Natural killer cell treated with Interleukin-12 subunit alpha and Interleukin-12 subunit beta and Interleukin-15 and Interleukin-18, amount 100 ng/mL, for 72 hours (primary cell): ENCODE results near the gene RASSF5. TPM values are rescaled to one million over a fixed set of nuclear protein-coding genes. Genes with fewer than 3 reads are reported as not detected.
A peak's percentile ranks its signal among the peaks of the same experiment; 100 is the strongest.

Experiments used
- ATAC-seq, 2 donors: fragments of 150-1000 bp; cut with Tn5 transposase in 1 of 2; sonication (Bioruptor Pico), chemical (Tn5 transposase) in 1 of 2; 2 replicates each; pipeline ENCODE4 v1.10.0; 2021
- DNase-seq: peaks from one replicate; pipeline ENCODE4 v3.0.0; 2022; ENCODE audit warnings: low spot score
- H3K27ac Mint-ChIP-seq, 2 donors: 1 replicate in 1 of 2; 2 replicates in 1 of 2; pipeline ENCODE4 v1.8.0; 2022; ENCODE audit warnings: mixed read lengths in 2 of 2, mild to moderate bottlenecking in 1 of 2, moderate library complexity in 1 of 2
- H3K27me3 Mint-ChIP-seq, 2 donors: 1 replicate in 1 of 2; 2 replicates in 1 of 2; pipeline ENCODE4 v1.8.0; 2022; ENCODE audit warnings: mixed read lengths in 2 of 2
- H3K36me3 Mint-ChIP-seq: one replicate; pipeline ENCODE4 v1.8.0; 2022; ENCODE audit warnings: mixed read lengths
- H3K4me1 Mint-ChIP-seq, 2 donors: 1 replicate in 1 of 2; 2 replicates in 1 of 2; pipeline ENCODE4 v1.8.0; 2022; ENCODE audit warnings: low read depth in 2 of 2, mixed read lengths in 2 of 2, mild to moderate bottlenecking in 1 of 2
- H3K4me3 Mint-ChIP-seq: one replicate; pipeline ENCODE4 v1.8.0; 2022; ENCODE audit warnings: mixed read lengths
- H3K9me3 Mint-ChIP-seq: 2 replicates; pipeline ENCODE4 v1.8.0; 2022; ENCODE audit warnings: mixed read lengths
- total RNA-seq, 2 donors: library from RNA; stranded (reverse); gene quantifications; one replicate each; pipeline ENCODE4 v1.2.3, GENCODE V29; 2022

RASSF5 gene
- total RNA-seq, 2 donors from 2014 or later, result 178 to 260 TPM

GRCh38 chr1:206635080-206635977 lies 128.0 kb downstream of the RASSF5 start, which contains the start of gene DYRK3:
Gene DYRK3, plus strand, starts transcription at chr1:206635536. Its CDS starts 168 bp downstream, at chr1:206635704.
- DNase-seq, result peak; percentile 96
- ATAC-seq, result peak; percentile 98
- Mint-ChIP-seq H3K27ac (peak within 1 kb of the TSS; percentile 77 to 92), H3K36me3 (no peaks in the 10 kb centered on the region), H3K27me3 (peaks cover 15 to 34% of the 10 kb centered on the region in 2 donors), H3K4me1 (peaks cover 12 to 20% of the 10 kb centered on the region in 2 donors), H3K4me3 (peak within 1 kb of the TSS; percentile 93), H3K9me3 (no peaks in the 10 kb centered on the region)

GRCh38 chr1:206635978-206636345 lies 128.6 kb downstream of the RASSF5 start:
- DNase-seq (no peak), ATAC-seq (no peak)
- peaks cover 15 to 34% of the 10 kb centered on the region in 2 donors for H3K27me3 Mint-ChIP-seq
- peaks cover 12 to 20% of the 10 kb centered on the region in 2 donors for H3K4me1 Mint-ChIP-seq
- H3K4me3 Mint-ChIP-seq, result peak overlapping the region; percentile 93
- H3K9me3 Mint-ChIP-seq, result no peaks in the 10 kb centered on the region
- H3K36me3 Mint-ChIP-seq, result no peaks in the 10 kb centered on the region
- peak overlapping the region in 1 of 2 donors; percentile 65 for H3K27ac Mint-ChIP-seq

DNA sequence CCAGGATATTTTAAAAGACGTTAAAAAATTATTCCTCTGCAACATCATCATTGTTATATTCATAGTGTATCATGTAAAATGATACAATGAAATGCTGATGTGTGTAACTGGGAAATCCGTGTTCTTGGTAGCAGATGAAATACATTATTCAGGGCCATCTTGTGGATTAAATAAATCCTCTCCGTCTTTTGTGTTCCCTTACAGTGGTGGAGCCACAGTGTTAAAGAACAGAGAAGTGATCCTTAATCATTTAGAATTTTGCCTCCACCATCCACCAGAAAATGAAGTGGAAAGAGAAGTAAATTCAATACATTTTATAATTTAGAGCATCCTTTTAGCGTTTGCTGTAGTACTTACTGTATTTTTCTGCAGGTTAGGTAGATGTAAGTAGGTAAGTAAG lies 129.3 kb downstream of the RASSF5 start:
- Mint-ChIP-seq H3K36me3 (no peaks in the 10 kb centered on the region), H3K4me3 (no peak overlapping the region), H3K4me1 (peaks cover 12 to 20% of the 10 kb centered on the region in 2 donors), H3K9me3 (no peaks in the 10 kb centered on the region), H3K27ac (peak overlapping the region in 1 of 2 donors; percentile 65), H3K27me3 (peaks cover 17 to 32% of the 10 kb centered on the region in 2 donors)
- DNase-seq, result no peak
- ATAC-seq, result no peak

DNA sequence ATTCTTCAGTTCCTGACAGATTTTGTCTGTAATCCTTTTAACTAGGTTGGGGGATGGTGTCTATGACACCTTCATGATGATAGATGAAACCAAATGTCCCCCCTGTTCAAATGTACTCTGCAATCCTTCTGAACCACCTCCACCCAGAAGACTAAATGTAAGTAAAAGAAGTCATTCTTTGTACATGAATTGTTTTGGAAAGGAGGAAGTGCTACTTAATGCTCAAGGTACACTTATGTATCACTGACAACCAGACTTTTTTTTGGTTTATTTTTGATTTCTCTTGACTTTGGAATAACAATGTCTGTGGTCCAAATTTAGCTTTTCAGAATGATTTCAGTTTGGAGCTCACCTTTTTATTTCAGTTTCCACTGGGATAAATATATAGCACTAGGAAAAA lies 130.3 kb downstream of the RASSF5 start:
- H3K27ac Mint-ChIP-seq, result no peak overlapping the region
- DNase-seq, result no peak
- H3K9me3 Mint-ChIP-seq, result no peaks in the 10 kb centered on the region
- H3K36me3 Mint-ChIP-seq, result no peaks in the 10 kb centered on the region
- peaks cover 12 to 20% of the 10 kb centered on the region in 2 donors for H3K4me1 Mint-ChIP-seq
- H3K4me3 Mint-ChIP-seq, result no peak overlapping the region
- peaks cover 18 to 23% of the 10 kb centered on the region in 2 donors for H3K27me3 Mint-ChIP-seq
- no peak for ATAC-seq

Other genes with a start within 250 kb of the RASSF5 start
- 10 to 100 TPM; 50.8 to 53.3 TPM for gene IKBKE, start 37.1 kb upstream of the RASSF5 start, total RNA-seq
- gene EIF2D, start 104.9 kb downstream of the RASSF5 start, total RNA-seq, result 10 to 100 TPM; 49.1 to 91.5 TPM
- 1 to 10 TPM; 5.6 to 8.8 TPM for gene DYRK3, start 128.0 kb downstream of the RASSF5 start, total RNA-seq
- gene MAPKAPK2, start 177.4 kb downstream of the RASSF5 start, total RNA-seq, result 100 to 1,000 TPM; 104 to 115 TPM